Thyroid gland (tissue), 4 donors: ENCODE results near the gene MLYCD.

Experiments used
- CTCF ChIP-seq, 6 experiments: fragments of 200-600 bp in 3 of 6; fragments of 450-650 bp in 3 of 6; sonication (generic) in 3 of 6; IDR thresholded peaks; one replicate each; pipeline ENCODE4 v1.5.1; 2016 to 2019; ENCODE audit warnings: antibody characterized with exemption in 6 of 6, mild to moderate bottlenecking in 2 of 6, inconsistent platforms in 1 of 6, moderate library complexity in 1 of 6
- POLR2A ChIP-seq, 2 donors: fragments of 450-650 bp; IDR thresholded peaks; one replicate each; pipeline ENCODE4 v1.6.1; 2017; ENCODE audit warnings: antibody characterized with exemption in 2 of 2, mild to moderate bottlenecking in 2 of 2, moderate library complexity in 1 of 2

- TF ChIP-seq CTCF (IDR thresholded peaks at IDR 0.05): no peak
- TF ChIP-seq POLR2A (IDR thresholded peaks at IDR 0.05): no peak
These were observed 44.7 kb downstream of the MLYCD start for GRCh38 chr16:83943516-83944050.
